NCI-H748 (cell line): ENCODE data around the gene GPBAR1.
A peak's percentile ranks its signal among the peaks of the same experiment; 100 is the strongest.

Experiments
- DNase-seq: peaks from one replicate; lab custom pipeline; 2025; ENCODE audit not compliant: unreplicated experiment; lab: John Stamatoyannopoulos, UW

GPBAR1 gene, protein sequence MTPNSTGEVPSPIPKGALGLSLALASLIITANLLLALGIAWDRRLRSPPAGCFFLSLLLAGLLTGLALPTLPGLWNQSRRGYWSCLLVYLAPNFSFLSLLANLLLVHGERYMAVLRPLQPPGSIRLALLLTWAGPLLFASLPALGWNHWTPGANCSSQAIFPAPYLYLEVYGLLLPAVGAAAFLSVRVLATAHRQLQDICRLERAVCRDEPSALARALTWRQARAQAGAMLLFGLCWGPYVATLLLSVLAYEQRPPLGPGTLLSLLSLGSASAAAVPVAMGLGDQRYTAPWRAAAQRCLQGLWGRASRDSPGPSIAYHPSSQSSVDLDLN

DNA sequence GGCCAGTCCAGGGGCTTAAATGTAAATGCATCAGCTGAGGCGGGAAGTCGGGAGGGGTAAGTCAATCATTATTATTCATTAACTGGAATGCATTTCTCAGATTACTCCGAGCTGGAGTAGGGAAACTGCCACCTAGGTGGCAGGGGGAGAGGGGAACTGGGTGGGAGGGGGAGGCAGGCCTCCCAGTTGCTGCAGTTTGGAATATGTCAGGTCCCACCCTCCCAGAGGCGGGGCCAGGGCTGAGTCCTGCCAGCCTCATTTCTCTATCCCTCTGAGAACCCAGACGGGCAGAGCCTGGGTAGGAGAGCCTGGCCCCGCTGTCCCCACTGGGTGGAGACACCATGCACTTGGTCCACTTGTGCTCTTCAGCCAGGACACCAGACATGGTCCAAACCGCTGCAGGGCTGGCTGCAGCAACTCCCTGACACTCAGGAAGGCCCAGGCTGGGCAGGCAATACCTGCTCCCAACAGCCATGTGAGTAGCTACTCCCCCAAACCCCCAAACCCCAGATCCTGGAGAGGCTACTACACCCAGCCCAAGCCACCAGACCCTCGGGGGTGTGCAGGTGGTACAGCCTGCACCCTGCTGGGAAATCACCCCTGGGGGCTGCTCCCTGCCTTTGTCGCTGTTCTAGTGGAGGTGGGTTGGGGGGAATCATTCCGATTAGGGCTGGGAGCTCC is at the start of gene GPBAR1:
Gene GPBAR1, plus strand, starts transcription at position 274 of the 681 bp plus-strand sequence. CDS start 1,710 bp downstream, outside the sequence.
- DNase-seq: peak; percentile 14

DNA sequence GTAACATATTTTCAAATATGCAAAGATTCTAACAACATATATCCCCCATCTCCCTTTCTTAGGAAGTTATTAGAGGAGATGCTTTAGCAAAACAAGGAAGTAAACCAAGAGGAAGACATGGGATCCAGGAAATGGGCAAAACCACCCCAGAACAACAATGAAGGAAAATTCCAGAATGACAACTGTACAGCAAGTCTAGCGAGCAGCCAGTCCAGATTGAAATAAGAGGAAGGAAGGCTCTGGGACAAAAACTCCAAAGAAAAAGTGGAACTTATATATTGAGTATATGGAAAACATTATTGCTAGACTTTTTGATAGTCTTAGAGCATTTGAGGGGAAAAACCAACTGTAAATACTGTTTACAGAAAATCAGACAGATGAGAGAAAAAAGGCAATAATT is 46.7 kb upstream of the GPBAR1 start:
- DNase-seq: no peak

DNA sequence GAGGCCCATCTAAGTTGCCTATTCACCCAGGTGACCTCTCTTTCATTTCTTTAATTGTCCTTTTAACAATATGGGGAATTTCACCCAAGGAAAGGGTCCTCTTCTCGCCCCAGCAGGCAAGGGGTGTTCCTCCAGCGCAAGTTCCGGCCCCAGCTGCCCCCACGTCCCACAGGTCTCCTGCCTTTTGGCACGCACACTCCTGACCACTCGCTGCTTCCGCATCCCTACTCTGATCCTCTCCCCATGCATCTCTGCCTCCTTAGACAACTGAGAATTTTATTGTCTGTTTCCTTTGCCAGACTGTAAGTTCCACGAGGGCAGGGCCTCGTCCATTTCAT is 44.5 kb upstream of the GPBAR1 start:
- DNase-seq: no peak

GRCh38 chr2:218216674-218217359 is 44.0 kb upstream of the GPBAR1 start, which contains the start of gene ARPC2:
Gene ARPC2, plus strand, starts transcription at chr2:218217189. Its CDS starts 282 bp downstream, at chr2:218217471.
- DNase-seq: peak; percentile 96

DNA sequence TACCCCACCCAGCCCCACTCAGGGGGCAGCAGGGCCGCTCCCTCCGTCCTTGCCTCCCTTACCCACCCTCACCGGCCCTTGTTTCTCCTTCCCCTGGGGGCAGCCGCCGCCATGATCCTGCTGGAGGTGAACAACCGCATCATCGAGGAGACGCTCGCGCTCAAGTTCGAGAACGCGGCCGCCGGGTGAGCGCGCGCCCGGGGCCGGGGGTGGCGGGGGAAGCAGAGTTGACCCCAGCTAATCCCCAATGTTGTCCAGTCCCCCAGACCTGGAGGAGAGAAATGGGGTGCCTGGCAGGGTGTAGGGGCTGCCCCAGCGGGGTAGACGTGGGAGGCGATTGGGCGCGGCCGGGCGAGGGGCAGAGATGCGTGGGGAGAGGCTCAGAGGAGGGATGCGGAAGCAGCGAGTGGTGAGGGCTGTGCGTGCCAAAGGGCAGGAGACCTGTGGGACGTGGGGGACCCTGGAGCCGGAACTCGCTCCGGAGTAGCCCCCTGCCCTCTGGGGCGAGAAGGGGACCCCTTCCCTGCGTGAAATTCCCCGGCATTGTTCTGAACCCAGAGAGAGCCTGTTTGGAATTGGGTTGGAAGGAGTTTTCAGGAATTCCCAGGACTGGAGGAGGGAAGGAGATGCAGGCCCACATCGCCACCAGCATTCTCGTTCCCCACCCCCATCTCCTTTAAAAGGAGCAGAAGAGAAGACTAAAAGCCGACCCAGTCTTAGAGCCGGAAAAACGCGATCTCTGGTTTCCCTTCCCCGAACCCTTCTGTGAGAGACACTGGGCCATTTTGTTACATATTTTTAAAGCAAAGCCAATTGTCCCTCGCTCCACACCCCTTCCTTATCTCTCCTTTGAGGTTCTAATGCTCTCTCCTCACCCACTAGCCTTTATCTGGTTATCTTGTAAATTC is 43.2 kb upstream of the GPBAR1 start:
- DNase-seq: peak; percentile 57

DNA sequence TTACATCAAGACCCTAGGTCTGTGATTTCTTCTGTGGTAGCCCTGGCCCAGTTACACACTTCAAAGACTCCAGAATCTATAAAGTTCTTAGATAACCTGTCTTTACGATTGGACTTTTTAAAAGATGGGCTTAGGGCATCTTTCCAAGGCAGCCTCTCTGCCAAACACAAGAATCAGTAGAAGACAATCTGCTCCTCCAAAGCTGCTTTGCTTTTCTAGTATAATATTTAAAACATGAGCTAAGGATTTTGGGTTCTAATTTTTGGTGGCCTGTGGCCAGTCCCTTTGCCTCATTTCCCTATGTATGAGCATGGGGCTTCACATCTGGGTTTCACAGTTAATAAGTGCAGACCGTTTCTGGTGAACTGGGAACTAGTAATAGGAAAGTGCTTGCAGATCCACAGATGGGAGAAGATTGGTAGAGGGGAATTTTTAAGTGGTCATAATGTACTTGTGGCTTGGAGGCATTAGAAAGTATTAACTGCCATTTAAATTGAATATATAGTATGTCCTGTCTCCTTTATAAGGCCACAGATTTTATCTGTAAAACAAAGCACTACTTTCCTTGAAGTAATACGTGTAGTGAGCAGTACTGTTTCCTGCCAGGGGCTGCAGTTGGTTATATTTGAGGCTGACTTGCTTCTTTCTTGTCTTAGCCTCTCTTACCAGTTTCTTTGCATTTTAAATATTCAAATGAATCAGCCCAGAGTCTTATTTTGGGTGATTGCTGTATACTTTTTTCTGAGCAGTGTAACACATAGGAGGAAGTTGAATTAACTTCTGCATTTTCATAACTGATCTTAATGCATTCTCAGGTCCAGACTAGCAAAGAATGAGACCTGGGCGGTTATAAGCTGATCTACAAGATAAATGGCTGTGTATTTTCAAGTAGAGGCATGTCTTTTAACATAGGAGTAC is 42.3 kb upstream of the GPBAR1 start:
- DNase-seq: no peak

GRCh38 chr2:218219934-218220333 is 40.9 kb upstream of the GPBAR1 start:
- no peak for DNase-seq

GRCh38 chr2:218221000-218221399 is 39.8 kb upstream of the GPBAR1 start:
- no peak for DNase-seq

GRCh38 chr2:218223046-218223445 is 37.8 kb upstream of the GPBAR1 start:
- DNase-seq: no peak

GRCh38 chr2:218224186-218224585 is 36.6 kb upstream of the GPBAR1 start:
- DNase-seq: no peak

GRCh38 chr2:218226903-218227302 is 33.9 kb upstream of the GPBAR1 start:
- DNase-seq: no peak

- no peak for DNase-seq
These were observed 32.3 kb upstream of the GPBAR1 start for GRCh38 chr2:218228366-218229090.

- DNase-seq: no peak
These were observed 31.6 kb upstream of the GPBAR1 start for GRCh38 chr2:218229239-218229638.

DNA sequence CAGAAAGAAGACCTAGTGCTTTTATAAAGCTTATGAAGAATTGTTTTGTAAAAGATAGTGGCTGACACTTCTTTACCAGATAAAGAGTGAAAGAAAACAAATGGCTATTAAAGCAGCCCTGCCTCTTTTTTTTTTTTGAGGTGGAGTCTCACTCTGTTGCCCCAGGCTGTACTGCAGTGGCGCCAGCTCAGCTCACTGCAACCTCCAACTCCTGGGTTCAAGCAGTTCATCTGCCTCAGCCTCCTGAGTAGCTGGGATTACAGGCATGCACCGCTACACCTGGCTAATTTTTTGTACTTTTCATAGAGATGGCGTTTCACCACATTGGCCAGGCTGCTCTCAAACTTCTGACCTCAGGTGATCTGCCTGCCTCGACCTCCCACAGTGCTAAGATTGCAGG is 31.0 kb upstream of the GPBAR1 start:
- DNase-seq: no peak

GRCh38 chr2:218230882-218231281 is 29.9 kb upstream of the GPBAR1 start:
- no peak for DNase-seq

DNA sequence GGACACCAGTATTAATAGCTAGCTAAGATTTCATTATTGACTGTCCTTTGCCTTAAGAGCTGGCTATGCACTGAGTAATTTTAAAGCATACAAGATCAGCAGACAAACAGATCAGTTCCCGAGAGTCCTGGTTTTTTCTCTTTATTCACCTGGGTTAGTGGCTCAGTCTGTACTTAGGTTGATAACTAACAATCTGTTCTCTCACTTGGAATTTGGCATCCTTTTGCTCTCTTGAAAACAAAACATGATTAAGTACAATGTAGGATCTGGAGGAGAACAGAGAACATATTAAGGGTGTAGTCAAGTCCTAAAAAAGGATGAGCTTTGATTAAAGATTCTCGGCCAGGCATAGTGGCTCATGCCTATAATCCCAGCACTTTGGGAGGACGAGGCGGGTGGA is 27.3 kb upstream of the GPBAR1 start:
- no peak for DNase-seq

DNA sequence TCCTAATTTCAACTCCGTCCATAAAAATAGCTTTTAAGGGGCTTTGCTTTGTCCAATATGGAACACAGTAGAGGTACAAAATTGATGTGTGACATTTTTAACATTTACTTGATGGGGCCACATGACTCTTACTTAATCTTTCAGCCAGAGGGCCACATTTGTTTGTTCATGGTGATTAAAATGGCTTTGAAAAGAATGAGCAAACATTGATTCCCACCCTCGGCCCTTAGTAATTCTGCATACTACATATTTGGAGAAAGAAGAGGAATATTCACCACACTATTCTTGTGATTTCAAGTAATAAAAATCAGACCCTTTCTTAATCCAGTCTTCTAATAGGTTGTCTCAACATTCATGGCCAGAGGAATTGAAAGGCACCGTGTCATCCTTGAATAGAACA is 26.3 kb upstream of the GPBAR1 start:
- DNase-seq: no peak

DNA sequence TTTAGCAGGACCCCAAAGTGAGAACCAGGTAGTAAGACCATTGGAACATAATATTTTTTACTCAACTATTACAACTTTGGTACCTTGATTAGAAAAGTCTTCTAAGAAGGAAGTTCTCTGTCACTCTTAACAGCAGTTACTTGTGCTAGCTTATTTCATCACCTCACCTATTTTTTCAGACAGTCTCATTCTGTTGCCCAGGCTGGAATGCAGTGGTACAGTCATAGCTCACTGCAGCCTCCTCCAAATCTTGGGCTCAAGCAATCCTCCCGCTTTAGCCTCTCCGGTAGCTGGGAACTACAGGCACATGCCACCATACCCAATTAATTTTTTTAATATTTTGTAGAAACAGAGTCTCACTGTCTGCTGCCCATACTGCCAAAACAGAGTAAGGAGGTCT is 25.8 kb upstream of the GPBAR1 start:
- no peak for DNase-seq

DNA sequence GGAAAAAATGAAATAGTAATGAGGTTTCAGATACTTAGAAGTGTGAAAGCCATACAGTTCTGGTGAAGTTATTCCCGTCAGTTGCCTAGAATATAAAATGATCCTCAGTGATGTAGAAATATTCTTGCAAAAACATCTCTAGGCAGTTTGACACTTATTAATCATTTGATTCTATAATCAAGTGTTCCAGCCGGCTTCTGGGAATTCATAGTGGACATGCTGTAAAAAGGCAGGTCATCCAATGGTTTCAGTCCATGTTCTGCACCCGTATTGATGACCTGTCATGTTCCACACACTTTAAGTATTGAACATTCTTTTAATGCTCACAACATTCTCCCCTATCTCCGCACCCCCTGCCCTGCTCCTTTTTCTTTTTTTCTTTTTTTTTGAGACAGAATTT is 24.0 kb upstream of the GPBAR1 start:
- no peak for DNase-seq
